ENCODE data around the gene LSM11.
A peak's percentile ranks its signal among the peaks of the same experiment; 100 is the strongest.
"Not testable (repeated sequence)": the region's sequence is repeated elsewhere in the genome, so short reads cannot be mapped to it uniquely, and the experiment has no call there.

The LSM11 gene

DNA sequence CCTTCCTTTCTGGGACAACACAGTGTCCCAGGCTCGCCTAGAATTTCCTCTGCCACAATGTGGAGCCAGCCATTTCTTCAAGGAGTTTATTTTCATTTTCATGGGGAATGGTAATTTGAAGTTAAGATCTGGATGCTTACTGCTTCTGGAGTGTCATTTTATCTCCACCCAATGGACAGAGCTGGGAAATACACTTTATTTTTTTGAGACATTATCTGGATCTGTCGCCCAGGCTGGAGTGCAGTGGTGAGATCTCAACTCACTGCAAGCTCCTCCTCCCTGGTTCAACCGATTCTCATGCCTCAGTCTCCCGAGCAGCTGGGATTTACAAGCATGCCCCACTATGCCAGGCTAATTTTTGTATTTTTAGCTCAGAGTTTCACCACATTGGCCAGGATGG is 25.0 kb upstream of the LSM11 start:
- Histone ChIP-seq H3K4me1 (ENCODE audit: control insufficient read depth in 1 of 2, insufficient read depth in 2 of 2, low read length in 2 of 2) (peaks cover 4 to 9% of the 10 kb centered on the region in 2 donors), H3K4me3 (ENCODE audit: low read depth in 1 of 2, low read length in 2 of 2) (no peak overlapping the region), H3K9me3 (ENCODE audit: control insufficient read depth in 1 of 2, low read length in 2 of 2) (no peaks in the 10 kb centered on the region), H3K27me3 (ENCODE audit: low read depth, low read length) (no peaks in the 10 kb centered on the region), H3K27ac (ENCODE audit: low read length) (no peak overlapping the region), H3K36me3 (ENCODE audit: control insufficient read depth in 1 of 2, insufficient read depth in 2 of 2, low read length in 2 of 2) (no peaks in the 10 kb centered on the region)

DNA sequence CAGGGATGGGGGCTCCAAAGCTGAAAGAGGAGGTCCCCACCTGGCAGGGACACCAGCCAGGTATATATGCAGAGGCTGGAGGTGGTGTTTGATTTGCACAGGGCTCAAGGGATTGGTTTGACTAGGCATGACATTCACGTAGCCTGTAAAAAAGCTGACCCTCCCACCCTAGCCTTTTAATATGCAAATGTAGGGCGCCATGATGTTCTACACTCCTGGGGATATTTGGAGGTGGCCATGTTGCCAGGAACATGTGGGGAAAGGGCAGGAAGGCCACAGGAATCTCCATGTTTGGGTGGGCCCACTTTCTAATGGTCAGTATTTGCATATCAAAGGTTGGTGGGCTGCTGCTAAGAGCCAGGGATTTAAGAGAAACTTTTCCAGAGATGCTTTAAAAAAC is 24.3 kb upstream of the LSM11 start:
- H3K27me3 ChIP-seq (ENCODE audit: low read depth, low read length): no peaks in the 10 kb centered on the region
- peaks cover 4 to 9% of the 10 kb centered on the region in 2 donors for H3K4me1 ChIP-seq (ENCODE audit: control insufficient read depth in 1 of 2, insufficient read depth in 2 of 2, low read length in 2 of 2)
- no peaks in the 10 kb centered on the region for H3K36me3 ChIP-seq (ENCODE audit: control insufficient read depth in 1 of 2, insufficient read depth in 2 of 2, low read length in 2 of 2)
- H3K27ac ChIP-seq (ENCODE audit: low read length): no peak overlapping the region
- H3K4me3 ChIP-seq (ENCODE audit: low read depth in 1 of 2, low read length in 2 of 2): no peak overlapping the region
- H3K9me3 ChIP-seq (ENCODE audit: control insufficient read depth in 1 of 2, low read length in 2 of 2): no peaks in the 10 kb centered on the region

DNA sequence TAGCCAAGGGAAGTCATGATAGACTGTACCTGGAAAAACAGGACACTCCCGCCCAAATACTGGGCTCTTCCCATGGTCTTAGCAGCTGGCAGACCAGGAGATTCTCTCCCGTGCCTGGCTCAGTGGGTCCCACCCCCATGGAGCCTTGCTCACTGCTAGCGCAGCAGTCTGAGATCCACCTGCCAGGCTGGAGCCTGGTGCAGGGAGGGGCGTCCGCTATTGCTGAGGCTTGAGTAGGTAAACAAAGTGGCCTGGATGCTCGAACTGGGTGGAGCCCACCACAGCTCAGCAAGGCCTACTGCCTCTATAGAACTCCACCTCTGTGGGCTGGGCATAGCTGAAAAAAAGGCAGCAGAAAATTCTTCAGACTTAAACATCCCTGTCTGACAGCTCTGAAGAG is 22.4 kb upstream of the LSM11 start:
- peaks cover 4 to 9% of the 10 kb centered on the region in 2 donors for H3K4me1 ChIP-seq (ENCODE audit: control insufficient read depth in 1 of 2, insufficient read depth in 2 of 2, low read length in 2 of 2)
- H3K9me3 ChIP-seq (ENCODE audit: control insufficient read depth in 1 of 2, low read length in 2 of 2): no peaks in the 10 kb centered on the region
- H3K4me3 ChIP-seq (ENCODE audit: low read depth in 1 of 2, low read length in 2 of 2): no peak overlapping the region
- H3K36me3 ChIP-seq (ENCODE audit: control insufficient read depth in 1 of 2, insufficient read depth in 2 of 2, low read length in 2 of 2): no peaks in the 10 kb centered on the region
- no peaks in the 10 kb centered on the region for H3K27me3 ChIP-seq (ENCODE audit: low read depth, low read length)
- H3K27ac ChIP-seq (ENCODE audit: low read length): no peak overlapping the region

DNA sequence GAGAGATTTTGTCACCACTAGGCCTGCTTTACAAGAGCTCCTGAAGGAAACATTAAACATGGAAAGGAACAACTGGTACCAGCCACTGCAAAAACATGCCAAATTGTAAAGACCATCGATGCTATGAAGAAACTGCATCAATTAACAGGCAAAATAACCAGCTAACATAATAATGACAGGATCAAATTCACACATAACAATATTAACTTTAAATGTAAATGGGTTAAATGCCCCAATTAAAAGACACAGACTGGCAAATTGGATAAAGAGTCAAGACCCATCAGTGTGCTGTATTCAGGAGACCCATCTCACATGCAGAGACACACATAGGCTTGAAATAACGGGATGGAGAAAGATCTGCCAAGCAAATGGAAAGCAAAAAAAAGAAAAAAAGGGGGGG is 20.6 kb upstream of the LSM11 start:
- not testable (repeated sequence) for H3K27me3 ChIP-seq (ENCODE audit: low read depth, low read length); H3K36me3 ChIP-seq (ENCODE audit: control insufficient read depth in 1 of 2, insufficient read depth in 2 of 2, low read length in 2 of 2); H3K4me3 ChIP-seq (ENCODE audit: low read depth in 1 of 2, low read length in 2 of 2); H3K9me3 ChIP-seq (ENCODE audit: control insufficient read depth in 1 of 2, low read length in 2 of 2); H3K27ac ChIP-seq (ENCODE audit: low read length); H3K4me1 ChIP-seq (ENCODE audit: control insufficient read depth in 1 of 2, insufficient read depth in 2 of 2, low read length in 2 of 2)

DNA sequence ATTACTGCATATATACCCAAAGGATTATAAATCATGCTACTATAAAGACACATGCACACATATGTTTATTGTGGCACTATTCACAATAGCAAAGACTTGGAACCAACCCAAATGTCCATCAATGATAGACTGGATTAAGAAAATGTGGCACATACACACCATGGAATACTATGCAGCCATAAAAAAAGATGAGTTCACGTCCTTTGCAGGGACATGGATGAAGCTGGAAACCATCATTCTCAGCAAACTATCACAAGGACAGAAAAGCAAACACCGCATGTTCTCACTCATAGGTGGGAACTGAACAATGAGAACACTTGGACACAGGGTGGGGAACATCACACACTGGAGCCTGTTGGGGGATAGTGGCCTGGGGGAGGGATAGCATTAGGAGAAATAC is 16.9 kb upstream of the LSM11 start:
- H3K4me1 ChIP-seq (ENCODE audit: control insufficient read depth in 1 of 2, insufficient read depth in 2 of 2, low read length in 2 of 2); H3K9me3 ChIP-seq (ENCODE audit: control insufficient read depth in 1 of 2, low read length in 2 of 2); H3K36me3 ChIP-seq (ENCODE audit: control insufficient read depth in 1 of 2, insufficient read depth in 2 of 2, low read length in 2 of 2); H3K27me3 ChIP-seq (ENCODE audit: low read depth, low read length); H3K4me3 ChIP-seq (ENCODE audit: low read depth in 1 of 2, low read length in 2 of 2); H3K27ac ChIP-seq (ENCODE audit: low read length): not testable (repeated sequence)

DNA sequence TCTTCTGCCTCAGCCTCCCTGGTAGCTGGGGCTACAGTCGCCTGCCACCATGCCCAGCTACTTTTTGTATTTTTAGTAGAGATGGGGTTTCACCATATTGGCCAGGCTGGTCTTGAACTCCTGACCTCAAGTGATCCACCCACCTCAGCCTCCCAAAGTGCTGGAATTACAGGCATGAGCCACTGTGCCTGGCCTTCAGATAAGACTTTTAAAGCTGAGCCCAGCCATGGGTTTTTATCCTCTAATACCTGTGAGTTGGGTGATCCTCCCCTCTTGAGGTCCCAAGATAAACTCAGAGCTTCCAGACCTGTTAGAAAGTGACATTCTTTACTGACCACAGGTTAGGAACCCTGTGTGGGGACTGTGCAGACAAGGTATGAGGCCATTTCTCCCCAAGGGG is 15.7 kb upstream of the LSM11 start:
- H3K4me1 ChIP-seq (ENCODE audit: control insufficient read depth in 1 of 2, insufficient read depth in 2 of 2, low read length in 2 of 2); H3K9me3 ChIP-seq (ENCODE audit: control insufficient read depth in 1 of 2, low read length in 2 of 2); H3K36me3 ChIP-seq (ENCODE audit: control insufficient read depth in 1 of 2, insufficient read depth in 2 of 2, low read length in 2 of 2); H3K4me3 ChIP-seq (ENCODE audit: low read depth in 1 of 2, low read length in 2 of 2); H3K27me3 ChIP-seq (ENCODE audit: low read depth, low read length); H3K27ac ChIP-seq (ENCODE audit: low read length): not testable (repeated sequence)

DNA sequence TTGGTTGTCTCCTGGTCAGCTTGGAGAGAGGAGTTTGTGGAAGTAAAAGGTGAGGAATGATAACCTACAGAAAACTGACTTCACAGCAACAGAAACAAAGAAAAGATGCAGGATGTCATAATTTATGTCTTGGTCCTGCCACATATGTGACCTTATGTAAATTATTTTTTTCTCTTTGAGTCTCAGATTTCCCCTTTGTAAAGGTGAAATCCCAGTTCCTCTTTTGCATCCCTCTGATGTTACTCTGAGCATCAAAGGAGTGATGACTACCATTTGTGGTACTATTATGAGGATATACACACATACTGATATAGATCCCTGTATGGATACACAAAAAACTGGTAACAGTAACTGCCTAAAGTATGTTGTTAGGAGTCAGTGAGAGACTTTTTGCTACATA is 13.7 kb upstream of the LSM11 start:
- Histone ChIP-seq H3K9me3 (ENCODE audit: control insufficient read depth in 1 of 2, low read length in 2 of 2) (no peaks in the 10 kb centered on the region), H3K27ac (ENCODE audit: low read length) (no peak overlapping the region), H3K36me3 (ENCODE audit: control insufficient read depth in 1 of 2, insufficient read depth in 2 of 2, low read length in 2 of 2) (peaks cover 5 to 16% of the 10 kb centered on the region in 2 donors), H3K4me1 (ENCODE audit: control insufficient read depth in 1 of 2, insufficient read depth in 2 of 2, low read length in 2 of 2) (peaks cover 0 to 9% of the 10 kb centered on the region in 2 donors), H3K4me3 (ENCODE audit: low read depth in 1 of 2, low read length in 2 of 2) (no peak overlapping the region), H3K27me3 (ENCODE audit: low read depth, low read length) (no peaks in the 10 kb centered on the region)

DNA sequence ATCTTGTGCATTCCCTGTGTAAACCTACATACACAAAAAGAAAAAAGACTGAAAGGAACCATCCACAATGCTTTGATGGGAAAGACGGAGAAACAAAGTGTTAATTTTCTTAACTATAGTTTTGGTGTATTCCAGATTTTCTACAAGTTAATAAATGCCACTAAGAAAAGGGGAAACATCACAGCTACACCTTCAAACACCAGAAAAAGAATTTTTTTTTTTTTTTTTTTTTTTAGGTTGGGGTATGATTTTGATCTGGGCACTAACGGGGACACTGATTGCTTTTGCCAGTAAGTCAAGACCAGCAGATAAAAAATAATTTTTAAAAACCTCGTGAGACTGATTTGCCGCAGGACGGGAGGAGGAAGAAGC is 12.6 kb upstream of the LSM11 start:
- H3K27me3 ChIP-seq (ENCODE audit: low read depth, low read length): no peaks in the 10 kb centered on the region
- peaks cover 5 to 22% of the 10 kb centered on the region in 2 donors for H3K36me3 ChIP-seq (ENCODE audit: control insufficient read depth in 1 of 2, insufficient read depth in 2 of 2, low read length in 2 of 2)
- peak overlapping the region; percentile 73 to 83 for H3K4me3 ChIP-seq (ENCODE audit: low read depth in 1 of 2, low read length in 2 of 2)
- H3K4me1 ChIP-seq (ENCODE audit: control insufficient read depth in 1 of 2, insufficient read depth in 2 of 2, low read length in 2 of 2): peaks cover 0 to 9% of the 10 kb centered on the region in 2 donors
- no peak overlapping the region for H3K27ac ChIP-seq (ENCODE audit: low read length)
- no peaks in the 10 kb centered on the region for H3K9me3 ChIP-seq (ENCODE audit: control insufficient read depth in 1 of 2, low read length in 2 of 2)

DNA sequence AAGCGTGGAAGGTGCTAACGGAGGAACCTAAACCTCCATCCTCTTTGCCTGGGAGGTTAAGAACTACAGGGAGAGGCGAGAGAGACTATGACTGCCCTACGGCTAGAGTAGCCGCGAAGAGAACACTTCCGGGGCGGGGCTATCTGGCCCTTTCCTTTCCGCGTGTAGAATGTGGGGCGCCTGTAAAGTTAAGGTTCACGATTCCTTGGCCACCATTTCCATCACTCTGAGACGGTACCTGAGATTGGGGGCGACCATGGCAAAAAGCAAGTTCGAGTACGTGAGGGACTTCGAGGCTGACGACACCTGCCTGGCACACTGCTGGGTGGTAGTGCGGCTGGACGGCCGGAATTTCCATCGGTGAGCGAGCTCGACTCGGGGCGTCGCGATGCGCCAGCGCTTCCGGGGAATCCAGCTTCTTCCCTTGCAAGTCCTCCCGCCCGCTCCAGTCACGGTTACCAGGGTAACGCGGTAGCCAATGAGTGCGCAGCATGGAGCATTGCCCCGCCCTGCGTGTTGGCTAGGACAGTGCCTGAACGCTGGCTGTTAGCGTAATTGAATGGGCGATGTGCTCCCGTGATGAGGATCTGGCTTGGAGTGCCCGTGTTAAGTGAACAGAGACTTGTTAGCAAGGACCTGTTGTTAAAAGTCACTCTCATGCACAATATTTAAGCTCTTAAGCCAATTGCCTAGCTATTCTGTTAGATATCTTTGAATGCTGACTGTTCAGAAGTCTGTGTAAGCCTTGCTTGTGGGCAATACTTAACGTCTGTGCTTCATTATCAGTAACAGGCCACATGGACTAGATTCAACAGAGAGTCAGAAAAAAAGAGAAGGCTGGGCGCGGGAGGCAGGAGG is 12.0 kb upstream of the LSM11 start, which contains the start of gene THG1L:
THG1L (plus strand) TSS at position 149 of the 858 bp plus-strand sequence; CDS start at position 170, 21 bp downstream.
- H3K9me3 ChIP-seq (ENCODE audit: control insufficient read depth in 1 of 2, low read length in 2 of 2): no peaks in the 10 kb centered on the region

DNA sequence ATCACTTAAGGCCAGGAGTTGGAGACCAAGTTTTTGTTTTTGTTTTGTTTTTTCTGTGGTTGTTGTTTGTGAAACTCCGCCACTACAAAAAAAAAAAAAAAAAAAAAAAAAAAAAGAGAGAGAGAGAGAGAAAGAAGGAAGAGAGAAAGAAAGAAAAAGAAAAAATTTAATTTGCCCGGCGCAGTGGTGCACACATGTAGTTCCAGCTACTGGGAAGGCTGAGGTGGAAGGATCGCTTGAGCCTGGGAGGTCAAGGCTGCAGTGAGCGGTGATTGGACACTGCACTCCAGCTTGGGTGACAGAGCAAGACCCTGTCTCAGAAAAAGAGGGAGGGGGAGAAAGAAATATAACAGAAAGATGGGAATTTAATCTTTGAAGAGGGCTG is 11.4 kb upstream of the LSM11 start:
- H3K27me3 ChIP-seq (ENCODE audit: low read depth, low read length): no peaks in the 10 kb centered on the region
- peaks cover 0 to 9% of the 10 kb centered on the region in 2 donors for H3K4me1 ChIP-seq (ENCODE audit: control insufficient read depth in 1 of 2, insufficient read depth in 2 of 2, low read length in 2 of 2)
- no peak overlapping the region for H3K27ac ChIP-seq (ENCODE audit: low read length)
- H3K4me3 ChIP-seq (ENCODE audit: low read depth in 1 of 2, low read length in 2 of 2): peak overlapping the region; percentile 73 to 83
- H3K9me3 ChIP-seq (ENCODE audit: control insufficient read depth in 1 of 2, low read length in 2 of 2): no peaks in the 10 kb centered on the region
- peaks cover 5 to 29% of the 10 kb centered on the region in 2 donors for H3K36me3 ChIP-seq (ENCODE audit: control insufficient read depth in 1 of 2, insufficient read depth in 2 of 2, low read length in 2 of 2)

More for the DNA sequence above, 12.0 kb upstream of the LSM11 start, which contains the start of gene THG1L:
- H3K36me3 ChIP-seq (ENCODE audit: control insufficient read depth in 1 of 2, insufficient read depth in 2 of 2, low read length in 2 of 2): peaks cover 5 to 25% of the 10 kb centered on the region in 2 donors
- H3K4me3 ChIP-seq (ENCODE audit: low read depth in 1 of 2, low read length in 2 of 2): peak within 1 kb of the TSS; percentile 73 to 83
- H3K27me3 ChIP-seq (ENCODE audit: low read depth, low read length): no peaks in the 10 kb centered on the region
- H3K27ac ChIP-seq (ENCODE audit: low read length): peak within 1 kb of the TSS; percentile 94
- H3K4me1 ChIP-seq (ENCODE audit: control insufficient read depth in 1 of 2, insufficient read depth in 2 of 2, low read length in 2 of 2): peaks cover 0 to 9% of the 10 kb centered on the region in 2 donors

DNA sequence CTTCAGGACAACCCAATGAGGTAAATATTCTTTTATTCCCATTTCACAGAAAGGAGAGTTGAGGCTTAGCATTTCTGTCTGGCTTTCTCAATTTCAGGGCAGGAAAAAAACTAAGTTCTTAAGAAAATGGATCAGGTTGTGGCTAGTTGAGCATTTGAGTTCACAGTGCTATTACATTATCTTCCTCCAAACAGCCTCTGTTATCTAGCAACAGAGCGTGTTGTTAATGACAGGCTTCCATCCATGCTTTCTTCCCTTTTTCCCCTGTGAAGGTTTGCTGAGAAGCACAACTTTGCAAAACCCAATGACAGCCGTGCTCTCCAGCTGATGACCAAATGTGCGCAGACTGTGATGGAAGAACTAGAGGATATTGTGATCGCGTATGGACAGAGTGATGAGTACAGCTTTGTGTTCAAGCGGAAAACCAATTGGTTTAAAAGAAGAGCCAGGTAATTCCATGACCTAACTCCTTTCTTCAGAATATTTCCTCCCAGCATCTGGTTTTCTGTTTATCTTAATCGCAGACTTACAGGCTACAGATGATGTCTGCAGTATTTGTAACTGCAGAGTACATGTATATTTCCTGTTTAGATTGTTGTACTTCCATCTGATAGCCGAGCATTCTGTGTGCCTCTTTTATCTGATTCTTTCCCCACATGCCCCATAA is 10.8 kb upstream of the LSM11 start:
- Histone ChIP-seq H3K4me3 (ENCODE audit: low read depth in 1 of 2, low read length in 2 of 2) (no peak overlapping the region), H3K36me3 (ENCODE audit: control insufficient read depth in 1 of 2, insufficient read depth in 2 of 2, low read length in 2 of 2) (peaks cover 5 to 33% of the 10 kb centered on the region in 2 donors), H3K27ac (ENCODE audit: low read length) (no peak overlapping the region), H3K9me3 (ENCODE audit: control insufficient read depth in 1 of 2, low read length in 2 of 2) (no peaks in the 10 kb centered on the region), H3K27me3 (ENCODE audit: low read depth, low read length) (no peaks in the 10 kb centered on the region), H3K4me1 (ENCODE audit: control insufficient read depth in 1 of 2, insufficient read depth in 2 of 2, low read length in 2 of 2) (peaks cover 0 to 9% of the 10 kb centered on the region in 2 donors)
